HCT116 (cell line): Measurements from ENCODE around the gene GRIA2.

ENCODE experiments used
- CEBPB ChIP-seq: IDR thresholded peaks from 2 replicates; pipeline ENCODE4 v1.6.1; 2012; ENCODE audit warnings: low read depth
- EGR1 ChIP-seq: IDR thresholded peaks from 2 replicates; pipeline ENCODE4 v1.6.1; 2012; ENCODE audit warnings: low read depth
- ELF1 ChIP-seq: IDR thresholded peaks from 2 replicates; pipeline ENCODE4 v1.6.1; 2012; ENCODE audit warnings: low read depth, borderline replicate concordance
- EZH2 ChIP-seq: fragments of 200-600 bp; sonication (generic); IDR thresholded peaks from 2 replicates; pipeline ENCODE4 v1.6.1; 2017; ENCODE audit warnings: antibody characterized with exemption, mixed run types
- REST ChIP-seq: IDR thresholded peaks from 2 replicates; pipeline ENCODE4 v1.6.1; 2012; ENCODE audit warnings: low read depth
- TCF7L2 ChIP-seq: IDR thresholded peaks from 2 replicates; pipeline ENCODE4 v1.7.0; 2011; ENCODE audit warnings: borderline replicate concordance, inconsistent platforms; ENCODE audit not compliant: insufficient read depth, insufficient read length; ENCODE audit errors: extremely low read depth
- TF ChIP-seq, protein P1 (sequence below), 3 experiments: fragments of 200-600 bp in 1 of 3; sonication (generic) in 1 of 3; IDR thresholded peaks in 2 of 3; conservative IDR thresholded peaks in 1 of 3; 2 replicates each; pipeline ENCODE4 v1.5.1; 2012 to 2017; ENCODE audit warnings: low read depth in 2 of 3, low read length in 2 of 3, antibody characterized with exemption in 1 of 3, borderline replicate concordance in 1 of 3, control low read depth in 1 of 3, mild to moderate bottlenecking in 1 of 3, mixed read lengths in 1 of 3, mixed run types in 1 of 3, moderate library complexity in 1 of 3; ENCODE audit not compliant: insufficient read depth in 1 of 3

- TF ChIP-seq EZH2 (no peak), TCF7L2 (no peak), CEBPB (no peak), EGR1 (no peak), ELF1 (no peak), REST (no peak)
- TF ChIP-seq, protein P1, sequence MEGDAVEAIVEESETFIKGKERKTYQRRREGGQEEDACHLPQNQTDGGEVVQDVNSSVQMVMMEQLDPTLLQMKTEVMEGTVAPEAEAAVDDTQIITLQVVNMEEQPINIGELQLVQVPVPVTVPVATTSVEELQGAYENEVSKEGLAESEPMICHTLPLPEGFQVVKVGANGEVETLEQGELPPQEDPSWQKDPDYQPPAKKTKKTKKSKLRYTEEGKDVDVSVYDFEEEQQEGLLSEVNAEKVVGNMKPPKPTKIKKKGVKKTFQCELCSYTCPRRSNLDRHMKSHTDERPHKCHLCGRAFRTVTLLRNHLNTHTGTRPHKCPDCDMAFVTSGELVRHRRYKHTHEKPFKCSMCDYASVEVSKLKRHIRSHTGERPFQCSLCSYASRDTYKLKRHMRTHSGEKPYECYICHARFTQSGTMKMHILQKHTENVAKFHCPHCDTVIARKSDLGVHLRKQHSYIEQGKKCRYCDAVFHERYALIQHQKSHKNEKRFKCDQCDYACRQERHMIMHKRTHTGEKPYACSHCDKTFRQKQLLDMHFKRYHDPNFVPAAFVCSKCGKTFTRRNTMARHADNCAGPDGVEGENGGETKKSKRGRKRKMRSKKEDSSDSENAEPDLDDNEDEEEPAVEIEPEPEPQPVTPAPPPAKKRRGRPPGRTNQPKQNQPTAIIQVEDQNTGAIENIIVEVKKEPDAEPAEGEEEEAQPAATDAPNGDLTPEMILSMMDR (IDR thresholded peaks at IDR 0.05 in 2 of 3, conservative IDR thresholded peaks at IDR 0.05 in 1 of 3; ENCODE audit: borderline replicate concordance in 1 of 3, insufficient read depth in 1 of 3, low read depth in 2 of 3, low read length in 2 of 3), result no peak
These were observed 50.0 kb downstream of the GRIA2 start for GRCh38 chr4:157270552-157270951.
